PFSK-1 (cell line): ENCODE measurements around the gene POLD1.

ENCODE experiments used
- FOXP2 ChIP-seq: optimal IDR thresholded peaks from 2 replicates; pipeline ENCODE3; 2011; ENCODE audit warnings: borderline replicate concordance, control low read depth, inconsistent platforms; ENCODE audit not compliant: insufficient read depth; ENCODE audit errors: extremely low read length, extremely low read depth
- POLR2AphosphoS5 ChIP-seq: IDR thresholded peaks from 2 replicates; pipeline ENCODE4 v1.6.1; 2012; ENCODE audit warnings: low read depth, mild to moderate bottlenecking, control low read depth, low read length, moderate library complexity
- REST ChIP-seq, 2 experiments: IDR thresholded peaks; 2 replicates each; pipeline versions ENCODE4 v1.6.1 to v1.8.0; 2011 to 2012; ENCODE audit warnings: low read depth in 2 of 2, low read length in 2 of 2, control low read depth in 1 of 2, inconsistent platforms in 1 of 2, mild to moderate bottlenecking in 1 of 2, moderate library complexity in 1 of 2; ENCODE audit not compliant: insufficient read depth in 1 of 2
- SIN3A ChIP-seq: IDR thresholded peaks from 2 replicates; pipeline ENCODE4 v1.6.1; 2012; ENCODE audit warnings: mild to moderate bottlenecking, low read length, moderate library complexity, borderline replicate concordance; ENCODE audit not compliant: insufficient read depth
- TAF1 ChIP-seq: IDR thresholded peaks from 2 replicates; pipeline ENCODE4 v1.6.1; 2012; ENCODE audit warnings: low read length, control low read depth, borderline replicate concordance; ENCODE audit not compliant: insufficient read depth

POLD1 gene

GRCh38 chr19:50447053-50447452 lies 62.9 kb downstream of the POLD1 start:
- TF ChIP-seq TAF1 = no peak
- no peak for TF ChIP-seq REST (IDR thresholded peaks at IDR 0.05; ENCODE audit: insufficient read depth in 1 of 2, low read depth in 2 of 2, low read length in 2 of 2)
- no peak for TF ChIP-seq POLR2AphosphoS5
- TF ChIP-seq FOXP2 = no peak
- TF ChIP-seq SIN3A = no peak

- no peak for TF ChIP-seq TAF1
Observed at GRCh38 chr19:50447750-50448149, 63.6 kb downstream of the POLD1 start.

- TF ChIP-seq FOXP2 (no peak), TAF1 (no peak), SIN3A (no peak), REST (IDR thresholded peaks at IDR 0.05; ENCODE audit: insufficient read depth in 1 of 2, low read depth in 2 of 2, low read length in 2 of 2) (no peak), POLR2AphosphoS5 (no peak)
Observed at GRCh38 chr19:50449236-50449899, 65.2 kb downstream of the POLD1 start.

- TF ChIP-seq POLR2AphosphoS5 (no peak), SIN3A (no peak), FOXP2 (no peak)
Observed at GRCh38 chr19:50450369-50451222, 66.4 kb downstream of the POLD1 start.

GRCh38 chr19:50451223-50451534 lies 67.0 kb downstream of the POLD1 start:
- no peak for TF ChIP-seq REST (IDR thresholded peaks at IDR 0.05; ENCODE audit: insufficient read depth in 1 of 2, low read depth in 2 of 2, low read length in 2 of 2)
- no peak for TF ChIP-seq FOXP2
- TF ChIP-seq POLR2AphosphoS5 = no peak
- TF ChIP-seq SIN3A = no peak
- no peak for TF ChIP-seq TAF1

- TF ChIP-seq SIN3A (no peak), TAF1 (no peak), FOXP2 (no peak), POLR2AphosphoS5 (no peak), REST (IDR thresholded peaks at IDR 0.05; ENCODE audit: insufficient read depth in 1 of 2, low read depth in 2 of 2, low read length in 2 of 2) (no peak)
Observed at GRCh38 chr19:50453243-50453642, 69.1 kb downstream of the POLD1 start.
